ENCODE data around the gene TMEM87B. TPM values are rescaled to one million over a fixed set of nuclear protein-coding genes. Genes with fewer than 3 reads are reported as not detected.

The TMEM87B gene
- total RNA-seq, 1 experiment from 2014 or later, result 10.6 TPM

- no peak for TF ChIP-seq PREB (CRISPR knock-in tag; IDR thresholded peaks at IDR 0.05; ENCODE audit: borderline replicate concordance)
These were observed 78.3 kb downstream of the TMEM87B start (continued) for GRCh38 chr2:112133344-112133743.

- Mint-ChIP-seq H3K9me3 (peaks cover 10% of the 10 kb centered on the region), H3K27ac (no peak overlapping the region), H3K4me3 (no peak overlapping the region), H3K4me1 (peaks cover 7% of the 10 kb centered on the region), H3K36me3 (no peaks in the 10 kb centered on the region), H3K27me3 (ENCODE audit: low read depth) (peaks cover 37% of the 10 kb centered on the region)
- no peak for TF ChIP-seq ZNF512 (CRISPR knock-in tag; IDR thresholded peaks at IDR 0.05; ENCODE audit: borderline replicate concordance)
- no peak for TF ChIP-seq E2F5 (CRISPR knock-in tag; IDR thresholded peaks at IDR 0.05)
- no peak for TF ChIP-seq PRRX2 (CRISPR knock-in tag; IDR thresholded peaks at IDR 0.05)
- no peak for TF ChIP-seq E2F1 (CRISPR knock-in tag; IDR thresholded peaks at IDR 0.05)
- no peak for TF ChIP-seq NR3C1 (CRISPR knock-in tag; conservative IDR thresholded peaks at IDR 0.05; ENCODE audit: low read depth)
- TF ChIP-seq KAT7 (CRISPR knock-in tag; IDR thresholded peaks at IDR 0.05; ENCODE audit: borderline replicate concordance), result no peak
- TF ChIP-seq NR1H2 (CRISPR knock-in tag; IDR thresholded peaks at IDR 0.05), result no peak
- no peak for TF ChIP-seq GABPB1 (CRISPR knock-in tag; IDR thresholded peaks at IDR 0.05)
- TF ChIP-seq SMAD3 (CRISPR knock-in tag; IDR thresholded peaks at IDR 0.05; ENCODE audit: borderline replicate concordance), result no peak
- no peak for TF ChIP-seq SMAD4 (CRISPR knock-in tag; IDR thresholded peaks at IDR 0.05)
- ChIA-PET POLR2A (no interaction called here), CTCF (no interaction called here)
- DNase-seq (ENCODE audit: low spot score) (no peak), ATAC-seq (no peak)
These were observed 79.1 kb downstream of the TMEM87B start for GRCh38 chr2:112134120-112134519.

GRCh38 chr2:112136096-112136495 is 81.0 kb downstream of the TMEM87B start:
- Mint-ChIP-seq H3K27me3 (ENCODE audit: low read depth) (peaks cover 49% of the 10 kb centered on the region), H3K4me1 (peaks cover 15% of the 10 kb centered on the region), H3K4me3 (no peak overlapping the region), H3K36me3 (no peaks in the 10 kb centered on the region), H3K9me3 (peaks cover 6% of the 10 kb centered on the region), H3K27ac (no peak overlapping the region)
- DNase-seq (ENCODE audit: low spot score) (no peak), ATAC-seq (no peak)
- TF ChIP-seq USF1 (CRISPR knock-in tag; IDR thresholded peaks at IDR 0.05), result no peak
- TF ChIP-seq PRRX2 (CRISPR knock-in tag; IDR thresholded peaks at IDR 0.05), result no peak
- TF ChIP-seq ZNF281 (CRISPR knock-in tag; IDR thresholded peaks at IDR 0.05), result no peak
- TF ChIP-seq RELA (CRISPR knock-in tag; IDR thresholded peaks at IDR 0.05; ENCODE audit: borderline replicate concordance), result no peak
- no peak for TF ChIP-seq FOXP4 (CRISPR knock-in tag; IDR thresholded peaks at IDR 0.05)
- TF ChIP-seq FOXP1 (CRISPR knock-in tag; IDR thresholded peaks at IDR 0.05; ENCODE audit: borderline replicate concordance), result no peak
- no peak for TF ChIP-seq ZNF317 (CRISPR knock-in tag; IDR thresholded peaks at IDR 0.05; ENCODE audit: borderline replicate concordance, low read depth)
- POLR2A ChIA-PET, result no interaction called here
- CTCF ChIA-PET, result interaction anchor here (0.7 kb wide), 1 partner anchor 1143 kb away, joined by 3 read pairs; no protein-coding TSS in a partner anchor
